GM21381 (cell line): ENCODE data around the gene ARL5A.
"Not testable (repeated sequence)": the region's sequence is repeated elsewhere in the genome, so short reads cannot be mapped to it uniquely, and the experiment has no call there.

Experiments used
- ATAC-seq: cut with Tn5 transposase; IDR thresholded peaks from one replicate; pipeline ENCODE4 v1.9.1; 2021; ENCODE audit warnings: mild to moderate bottlenecking, moderate library complexity; ENCODE audit not compliant: unreplicated experiment

Gene ARL5A

GRCh38 chr2:151799886-151800292 is 28.3 kb downstream of the ARL5A start:
- no peak for ATAC-seq

GRCh38 chr2:151796774-151797173 is 31.4 kb downstream of the ARL5A start:
- no peak for ATAC-seq

GRCh38 chr2:151795646-151796240 is 32.5 kb downstream of the ARL5A start:
- ATAC-seq, result no peak

GRCh38 chr2:151794422-151794821 is 33.8 kb downstream of the ARL5A start:
- ATAC-seq, result not testable (repeated sequence)

GRCh38 chr2:151793123-151793522 is 35.1 kb downstream of the ARL5A start:
- no peak for ATAC-seq

GRCh38 chr2:151792589-151792988 is 35.6 kb downstream of the ARL5A start:
- no peak for ATAC-seq

GRCh38 chr2:151791545-151791944 is 36.7 kb downstream of the ARL5A start:
- no peak for ATAC-seq

- no peak for ATAC-seq
Measured at GRCh38 chr2:151790689-151791088, 37.5 kb downstream of the ARL5A start.

- ATAC-seq, result no peak
Measured at GRCh38 chr2:151789055-151789834, 39.0 kb downstream of the ARL5A start.

- ATAC-seq, result no peak
Measured at GRCh38 chr2:151786483-151786882, 41.7 kb downstream of the ARL5A start.

- ATAC-seq, result no peak
Measured at GRCh38 chr2:151786077-151786476, 42.1 kb downstream of the ARL5A start.

- ATAC-seq, result no peak
Measured at GRCh38 chr2:151783133-151783520, 45.1 kb downstream of the ARL5A start.

- no peak for ATAC-seq
Measured at GRCh38 chr2:151782378-151783132, 45.7 kb downstream of the ARL5A start.

- no peak for ATAC-seq
Measured at GRCh38 chr2:151781642-151782041, 46.6 kb downstream of the ARL5A start.

GRCh38 chr2:151780938-151781337 is 47.3 kb downstream of the ARL5A start:
- ATAC-seq, result no peak

- no peak for ATAC-seq
Measured at GRCh38 chr2:151777935-151778334, 50.3 kb downstream of the ARL5A start.

GRCh38 chr2:151777487-151777886 is 50.7 kb downstream of the ARL5A start:
- ATAC-seq, result no peak

GRCh38 chr2:151776367-151776766 is 51.9 kb downstream of the ARL5A start:
- ATAC-seq, result no peak

- ATAC-seq, result no peak
Measured at GRCh38 chr2:151775057-151775740, 53.0 kb downstream of the ARL5A start.

- ATAC-seq, result no peak
Measured at GRCh38 chr2:151774506-151774905, 53.7 kb downstream of the ARL5A start.
